AG09309 (cell line): ENCODE data around the gene GRHL1.

Experiments used
- DNase-seq: peaks from one replicate; pipeline ENCODE4 v3.0.0-alpha.2; 2010; ENCODE audit warnings: low read depth
- H3K4me3 ChIP-seq: 2 replicates; pipeline ENCODE4 v1.5.1; 2011; ENCODE audit warnings: mild to moderate bottlenecking, low read depth, low read length, moderate library complexity; ENCODE audit not compliant: control insufficient read depth
- TF ChIP-seq, protein P1 (sequence below): IDR thresholded peaks from 2 replicates; pipeline ENCODE4 v1.5.1; 2011; ENCODE audit warnings: mild to moderate bottlenecking, low read depth, low read length, inconsistent platforms; ENCODE audit not compliant: insufficient read depth, control insufficient read depth; ENCODE audit errors: missing control alignments

GRHL1 gene

DNA sequence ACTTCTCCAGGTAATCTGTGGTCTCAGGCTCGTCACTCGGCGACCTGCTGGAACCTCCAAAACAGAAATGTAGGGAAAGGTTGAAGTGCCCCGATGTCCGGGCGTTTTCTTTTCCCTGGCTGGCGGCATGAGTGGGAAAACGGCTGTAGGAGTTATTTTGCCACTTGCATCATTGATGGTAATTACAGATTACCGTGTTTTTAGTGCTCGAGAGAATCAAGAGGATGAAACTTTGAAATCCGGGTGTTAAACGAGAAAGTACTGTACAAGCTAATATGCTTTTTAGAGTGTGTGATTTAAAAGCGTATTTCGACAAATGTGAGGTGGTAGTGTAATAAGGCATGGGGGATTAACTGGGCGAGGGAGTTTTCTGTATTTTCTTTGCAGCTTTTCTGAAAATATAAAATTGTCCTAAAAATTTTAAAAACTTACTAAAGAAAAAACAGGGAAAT, 819 bp downstream of the GRHL1 start:
- TF ChIP-seq, protein P1, sequence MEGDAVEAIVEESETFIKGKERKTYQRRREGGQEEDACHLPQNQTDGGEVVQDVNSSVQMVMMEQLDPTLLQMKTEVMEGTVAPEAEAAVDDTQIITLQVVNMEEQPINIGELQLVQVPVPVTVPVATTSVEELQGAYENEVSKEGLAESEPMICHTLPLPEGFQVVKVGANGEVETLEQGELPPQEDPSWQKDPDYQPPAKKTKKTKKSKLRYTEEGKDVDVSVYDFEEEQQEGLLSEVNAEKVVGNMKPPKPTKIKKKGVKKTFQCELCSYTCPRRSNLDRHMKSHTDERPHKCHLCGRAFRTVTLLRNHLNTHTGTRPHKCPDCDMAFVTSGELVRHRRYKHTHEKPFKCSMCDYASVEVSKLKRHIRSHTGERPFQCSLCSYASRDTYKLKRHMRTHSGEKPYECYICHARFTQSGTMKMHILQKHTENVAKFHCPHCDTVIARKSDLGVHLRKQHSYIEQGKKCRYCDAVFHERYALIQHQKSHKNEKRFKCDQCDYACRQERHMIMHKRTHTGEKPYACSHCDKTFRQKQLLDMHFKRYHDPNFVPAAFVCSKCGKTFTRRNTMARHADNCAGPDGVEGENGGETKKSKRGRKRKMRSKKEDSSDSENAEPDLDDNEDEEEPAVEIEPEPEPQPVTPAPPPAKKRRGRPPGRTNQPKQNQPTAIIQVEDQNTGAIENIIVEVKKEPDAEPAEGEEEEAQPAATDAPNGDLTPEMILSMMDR = no peak
- DNase-seq = no peak
- peak overlapping the region; percentile 51 for H3K4me3 ChIP-seq

DNA sequence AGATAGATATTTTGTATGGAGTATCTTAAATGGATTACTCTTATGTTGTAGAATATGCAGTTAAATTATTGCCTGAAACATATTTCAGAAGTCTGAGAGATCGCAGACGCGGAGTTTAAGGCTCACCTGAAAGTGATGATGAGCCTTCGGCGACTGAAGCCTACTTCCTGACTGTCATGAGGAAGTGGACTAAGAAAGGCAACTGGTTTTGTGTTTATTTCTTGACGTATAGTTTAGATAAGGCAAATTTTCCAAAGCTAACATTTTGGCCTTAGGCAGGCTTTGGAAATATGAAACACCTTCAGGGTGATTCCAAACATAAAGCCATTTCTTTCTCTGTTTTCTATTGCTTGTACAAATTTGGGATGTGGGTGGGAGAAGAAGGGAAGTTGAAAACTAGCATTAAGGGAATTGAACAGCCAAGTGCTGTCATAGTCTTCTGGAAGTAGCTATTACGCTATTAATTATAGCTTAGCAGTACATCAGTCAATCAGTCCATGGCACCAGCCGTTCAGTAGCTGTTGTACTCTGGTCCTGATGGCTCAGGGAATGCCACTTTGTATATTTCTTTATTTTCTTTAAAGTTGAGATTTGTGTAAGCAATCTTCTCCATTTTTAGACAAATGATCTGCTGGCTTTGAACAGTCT, 1.5 kb downstream of the GRHL1 start:
- no peak overlapping the region for H3K4me3 ChIP-seq
- TF ChIP-seq, protein P1 = no peak

DNA sequence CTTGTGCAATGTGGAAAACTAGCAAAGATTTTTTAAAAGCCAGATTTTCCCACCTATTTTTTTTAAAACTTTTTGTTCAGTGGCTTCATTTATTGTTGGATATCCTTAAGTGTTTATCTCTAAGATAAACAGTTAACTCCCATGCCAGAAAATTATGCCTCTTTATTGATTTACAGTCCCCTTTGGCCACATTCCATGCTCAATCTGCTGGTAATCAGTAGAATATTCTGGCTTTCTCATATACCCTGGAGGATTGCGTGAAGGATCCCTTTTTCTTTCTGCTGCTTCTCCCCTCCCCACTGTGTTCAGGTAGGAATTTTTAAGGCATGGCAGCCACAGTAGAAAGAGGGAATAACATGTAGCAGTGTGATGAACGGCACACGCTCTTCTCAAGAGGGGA, 2.6 kb downstream of the GRHL1 start:
- DNase-seq = no peak
- TF ChIP-seq, protein P1 = no peak
- H3K4me3 ChIP-seq = no peak overlapping the region

More for the DNA sequence above, 1.5 kb downstream of the GRHL1 start:
- DNase-seq = no peak

DNA sequence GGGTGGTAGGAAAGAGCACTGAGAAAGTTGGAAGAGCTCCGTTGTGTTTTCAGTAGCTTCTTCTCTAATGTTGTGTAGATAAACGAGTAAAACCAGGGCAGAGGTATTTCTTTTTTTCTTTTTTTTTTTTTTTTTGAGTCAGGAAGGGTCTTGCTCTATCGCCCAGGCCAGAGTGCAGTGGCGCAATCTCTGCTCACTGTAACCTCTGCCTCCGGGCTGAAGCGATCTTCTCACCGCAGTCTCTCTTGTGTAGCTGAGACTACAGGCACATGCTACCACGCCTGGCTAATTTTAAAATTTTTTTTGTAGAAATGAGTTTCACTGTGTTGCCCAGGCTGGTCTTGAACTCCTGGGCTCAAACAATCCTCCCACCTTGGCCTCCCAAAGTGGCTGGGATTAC, 6.6 kb downstream of the GRHL1 start:
- H3K4me3 ChIP-seq = no peak overlapping the region
- TF ChIP-seq, protein P1 = no peak
- DNase-seq = no peak

DNA sequence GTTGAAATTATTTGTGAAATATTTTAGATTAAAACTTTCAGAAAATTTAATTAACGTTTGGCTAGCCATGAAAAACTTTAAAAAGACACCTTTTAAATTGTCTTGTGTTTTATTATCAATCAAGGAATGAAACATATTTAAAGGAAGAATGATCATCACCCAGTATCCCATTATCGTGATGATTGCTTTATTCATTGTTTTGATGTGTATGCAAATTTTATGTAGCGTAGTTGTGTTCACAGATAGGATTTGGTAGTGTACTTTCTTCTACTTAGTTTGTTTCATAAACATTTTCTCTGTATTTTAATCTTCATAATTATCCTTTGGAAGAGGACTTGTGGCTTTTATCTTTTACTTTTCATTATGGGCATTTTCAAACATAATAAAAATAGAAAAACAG, 7.8 kb downstream of the GRHL1 start:
- no peak overlapping the region for H3K4me3 ChIP-seq
- TF ChIP-seq, protein P1 = no peak
- no peak for DNase-seq

DNA sequence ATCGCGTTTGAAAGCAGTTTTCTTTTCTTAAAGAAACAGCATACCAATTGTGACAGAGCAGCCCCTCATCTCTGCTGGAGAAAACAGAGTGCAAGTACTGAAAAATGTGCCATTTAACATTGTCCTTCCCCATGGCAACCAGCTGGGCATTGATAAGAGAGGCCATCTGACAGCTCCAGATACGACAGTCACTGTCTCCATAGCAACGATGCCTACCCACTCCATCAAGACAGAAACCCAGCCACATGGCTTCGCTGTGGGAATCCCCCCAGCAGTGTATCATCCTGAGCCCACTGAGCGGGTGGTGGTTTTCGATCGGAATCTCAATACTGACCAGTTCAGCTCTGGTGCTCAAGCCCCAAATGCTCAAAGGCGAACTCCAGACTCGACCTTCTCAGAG, 9.5 kb downstream of the GRHL1 start:
- TF ChIP-seq, protein P1 = no peak
- H3K4me3 ChIP-seq = no peak overlapping the region
- no peak for DNase-seq
